Testis (tissue), 2 donors: ENCODE measurements around the gene P4HA3.

Experiments
- CTCF ChIP-seq, 3 experiments: fragments of 450-650 bp in 2 of 3; fragments of 200-600 bp in 1 of 3; sonication (generic) in 1 of 3; IDR thresholded peaks; one replicate each; pipeline ENCODE4 v1.5.1; 2016 to 2019; ENCODE audit warnings: antibody characterized with exemption in 3 of 3, mild to moderate bottlenecking in 2 of 3, moderate library complexity in 1 of 3
- POLR2A ChIP-seq: fragments of 450-650 bp; IDR thresholded peaks from one replicate; pipeline ENCODE4 v1.6.1; 2017; ENCODE audit warnings: antibody characterized with exemption, mild to moderate bottlenecking, moderate library complexity

- no peak for TF ChIP-seq CTCF (IDR thresholded peaks at IDR 0.05)
- TF ChIP-seq POLR2A, result no peak
These were observed 886 bp upstream of the P4HA3 start for GRCh38 chr11:74312326-74312725.
